Ascending aorta (tissue), 2 donors: ENCODE measurements around the gene AGTR1. TPM values are rescaled to one million over a fixed set of nuclear protein-coding genes. Genes with fewer than 3 reads are reported as not detected.
"Not testable (repeated sequence)": the region's sequence is repeated elsewhere in the genome, so short reads cannot be mapped to it uniquely, and the experiment has no call there.

Experiments used
- DNase-seq, 2 donors: peaks; one replicate each; pipeline ENCODE4 v3.0.0-alpha.2; 2019; ENCODE audit warnings: low spot score in 2 of 2
- H3K27ac ChIP-seq, 2 donors: fragments of 200-600 bp; sonication (generic); one replicate each; pipeline ENCODE4 v1.5.1; 2016 to 2017; ENCODE audit warnings: mild to moderate bottlenecking in 1 of 2
- H3K27me3 ChIP-seq: fragments of 200-600 bp; sonication (generic); one replicate; pipeline ENCODE4 v1.5.1; 2017
- H3K36me3 ChIP-seq, 2 donors: fragments of 200-600 bp; sonication (generic); one replicate each; pipeline ENCODE4 v1.5.1; 2016
- H3K4me1 ChIP-seq, 2 donors: fragments of 200-600 bp; sonication (generic); one replicate each; pipeline ENCODE4 v1.5.1; 2016 to 2017; ENCODE audit warnings: mild to moderate bottlenecking in 1 of 2
- H3K4me3 ChIP-seq, 2 donors: fragments of 200-600 bp; sonication (generic); one replicate each; pipeline ENCODE4 v1.5.1; 2016 to 2017; ENCODE audit warnings: mild to moderate bottlenecking in 1 of 2
- H3K9me3 ChIP-seq, 2 donors: fragments of 200-600 bp; sonication (generic); one replicate each; pipeline ENCODE4 v1.5.1; 2016
- CTCF ChIP-seq, 3 experiments: fragments of 200-600 bp in 2 of 3; fragments of 450-650 bp in 1 of 3; sonication (generic) in 2 of 3; IDR thresholded peaks; one replicate each; pipeline ENCODE4 v1.5.1; 2016 to 2019; ENCODE audit warnings: antibody characterized with exemption in 3 of 3, mild to moderate bottlenecking in 1 of 3, moderate library complexity in 1 of 3
- intact Hi-C: fragments of 100-400 bp; cut with DNase I; formaldehyde crosslinking; loops from one replicate; pipeline ENCODE4 v1.15.1; 2023
- total RNA-seq: library from RNA; depleted of rRNA; stranded (reverse); fragments of >200 nt; gene quantifications from one replicate; pipeline ENCODE4 v1.1.0, GENCODE V29; 2016

The AGTR1 gene
- total RNA-seq, 1 donor from 2014 or later = 20.0 TPM

DNA sequence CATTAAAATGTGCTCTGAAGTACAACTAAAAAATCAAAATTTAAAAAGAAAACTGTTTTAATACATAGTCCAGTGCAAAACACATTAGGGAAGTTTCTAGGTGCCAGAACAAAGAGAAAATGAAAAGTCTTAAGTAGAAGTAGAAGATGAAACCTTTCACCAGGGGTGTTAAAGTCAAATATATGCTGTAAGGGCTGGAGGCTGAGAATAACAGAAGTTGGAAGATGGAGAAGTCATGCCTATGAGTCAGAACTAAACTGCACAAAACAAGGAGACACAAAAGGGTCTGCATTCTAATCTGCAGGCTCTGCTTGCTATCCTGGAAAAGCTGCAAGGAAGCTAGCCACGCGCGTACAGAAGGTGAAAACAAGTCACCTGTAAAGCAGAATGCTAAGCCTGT is 81.2 kb downstream of the AGTR1 start:
- H3K36me3 ChIP-seq = no peaks in the 10 kb centered on the region
- DNase-seq = no peak
- intact Hi-C loops = no loop called here
- H3K4me1 ChIP-seq = no peaks in the 10 kb centered on the region
- no peaks in the 10 kb centered on the region for H3K27me3 ChIP-seq
- no peak overlapping the region for H3K27ac ChIP-seq
- H3K9me3 ChIP-seq = no peaks in the 10 kb centered on the region
- no peak overlapping the region for H3K4me3 ChIP-seq
- no peak for TF ChIP-seq CTCF (IDR thresholded peaks at IDR 0.05)

- intact Hi-C loops, H3K27me3 ChIP-seq, DNase-seq, H3K36me3 ChIP-seq, H3K4me1 ChIP-seq, H3K9me3 ChIP-seq, H3K27ac ChIP-seq, H3K4me3 ChIP-seq: not testable (repeated sequence)
These were observed 87.3 kb downstream of the AGTR1 start for GRCh38 chr3:148785026-148785425.

GRCh38 chr3:148786159-148786558 is 88.5 kb downstream of the AGTR1 start:
- H3K4me3 ChIP-seq, H3K36me3 ChIP-seq, H3K9me3 ChIP-seq, H3K4me1 ChIP-seq, DNase-seq, intact Hi-C loops, H3K27ac ChIP-seq, H3K27me3 ChIP-seq: not testable (repeated sequence)

GRCh38 chr3:148789146-148789545 is 91.4 kb downstream of the AGTR1 start:
- DNase-seq = no peak
- Histone ChIP-seq H3K4me3 (no peak overlapping the region), H3K9me3 (no peaks in the 10 kb centered on the region), H3K27me3 (no peaks in the 10 kb centered on the region), H3K27ac (no peak overlapping the region), H3K36me3 (no peaks in the 10 kb centered on the region), H3K4me1 (no peaks in the 10 kb centered on the region)
- no peak for TF ChIP-seq CTCF (IDR thresholded peaks at IDR 0.05)
- intact Hi-C loops = no loop called here

GRCh38 chr3:148789906-148790305 is 92.2 kb downstream of the AGTR1 start:
- Histone ChIP-seq H3K4me1 (no peaks in the 10 kb centered on the region), H3K9me3 (no peaks in the 10 kb centered on the region), H3K36me3 (no peaks in the 10 kb centered on the region), H3K4me3 (no peak overlapping the region), H3K27ac (no peak overlapping the region), H3K27me3 (no peaks in the 10 kb centered on the region)
- no peak for DNase-seq
- no peak for TF ChIP-seq CTCF (IDR thresholded peaks at IDR 0.05)
- intact Hi-C loops = no loop called here

DNA sequence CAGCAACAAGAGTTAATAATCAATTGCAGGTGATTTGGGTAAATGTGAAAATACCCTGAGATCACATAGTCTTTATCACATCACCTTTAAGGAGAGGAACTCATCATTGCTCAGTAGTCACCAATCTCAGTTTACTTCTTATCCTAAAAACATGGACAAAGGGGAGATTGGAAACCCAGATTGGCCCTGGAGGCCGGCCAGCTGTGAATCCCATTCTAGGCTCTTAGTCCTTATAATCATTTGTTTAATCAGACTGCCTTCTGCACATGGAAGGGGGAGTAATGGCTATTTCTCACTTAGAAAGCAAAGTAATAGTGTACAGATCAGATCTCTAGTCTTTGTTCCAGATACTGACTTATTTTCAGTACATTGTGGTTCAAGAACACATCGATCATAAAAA is 92.7 kb downstream of the AGTR1 start:
- Histone ChIP-seq H3K4me1 (no peaks in the 10 kb centered on the region), H3K27ac (no peak overlapping the region), H3K9me3 (no peaks in the 10 kb centered on the region), H3K4me3 (no peak overlapping the region), H3K27me3 (no peaks in the 10 kb centered on the region), H3K36me3 (no peaks in the 10 kb centered on the region)
- TF ChIP-seq CTCF (IDR thresholded peaks at IDR 0.05) = no peak
- DNase-seq = no peak
- intact Hi-C loops = no loop called here
